Right lobe of liver (tissue), 4 donors: ENCODE results near the gene ALDH1A1.

ENCODE experiments used
- POLR2A ChIP-seq: fragments of 450-650 bp; IDR thresholded peaks from one replicate; pipeline ENCODE4 v1.6.1; 2017; ENCODE audit warnings: antibody characterized with exemption, mild to moderate bottlenecking
- TF ChIP-seq, protein P1 (sequence below), 4 donors: fragments of 200-600 bp in 3 of 4; fragments of 450-650 bp in 1 of 4; IDR thresholded peaks; one replicate each; pipeline versions ENCODE4 v1.5.1 to v1.8.0; 2016 to 2022; ENCODE audit warnings: antibody characterized with exemption in 4 of 4, mild to moderate bottlenecking in 2 of 4
- donor health status: DM: no; HTN: no; CAD: no.
- donor health status: DM: no; HTN: no; CAD: no.
- donor health status: DM: no; HTN: yes; CAD: no.

DNA sequence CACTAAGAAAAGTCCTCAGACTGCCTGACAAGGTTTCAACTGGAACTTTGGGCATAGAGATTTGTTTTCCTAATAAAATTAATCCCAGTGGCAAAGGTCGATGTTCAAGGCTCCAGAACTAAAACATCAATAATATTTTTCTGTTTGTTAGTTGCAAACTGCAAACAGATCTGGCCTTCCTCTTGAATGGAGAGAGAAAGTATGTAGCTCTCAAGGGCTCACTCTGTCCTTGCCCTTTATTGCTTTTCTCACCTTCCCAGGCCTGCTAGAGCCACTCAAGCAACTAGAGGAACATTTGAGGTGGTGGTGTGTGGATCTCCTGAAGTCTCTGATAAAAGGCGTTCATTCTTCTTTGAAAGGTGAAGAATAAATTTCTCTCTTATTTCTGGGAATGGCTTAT lies 16.6 kb downstream of the ALDH1A1 start:
- TF ChIP-seq, protein P1, sequence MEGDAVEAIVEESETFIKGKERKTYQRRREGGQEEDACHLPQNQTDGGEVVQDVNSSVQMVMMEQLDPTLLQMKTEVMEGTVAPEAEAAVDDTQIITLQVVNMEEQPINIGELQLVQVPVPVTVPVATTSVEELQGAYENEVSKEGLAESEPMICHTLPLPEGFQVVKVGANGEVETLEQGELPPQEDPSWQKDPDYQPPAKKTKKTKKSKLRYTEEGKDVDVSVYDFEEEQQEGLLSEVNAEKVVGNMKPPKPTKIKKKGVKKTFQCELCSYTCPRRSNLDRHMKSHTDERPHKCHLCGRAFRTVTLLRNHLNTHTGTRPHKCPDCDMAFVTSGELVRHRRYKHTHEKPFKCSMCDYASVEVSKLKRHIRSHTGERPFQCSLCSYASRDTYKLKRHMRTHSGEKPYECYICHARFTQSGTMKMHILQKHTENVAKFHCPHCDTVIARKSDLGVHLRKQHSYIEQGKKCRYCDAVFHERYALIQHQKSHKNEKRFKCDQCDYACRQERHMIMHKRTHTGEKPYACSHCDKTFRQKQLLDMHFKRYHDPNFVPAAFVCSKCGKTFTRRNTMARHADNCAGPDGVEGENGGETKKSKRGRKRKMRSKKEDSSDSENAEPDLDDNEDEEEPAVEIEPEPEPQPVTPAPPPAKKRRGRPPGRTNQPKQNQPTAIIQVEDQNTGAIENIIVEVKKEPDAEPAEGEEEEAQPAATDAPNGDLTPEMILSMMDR (IDR thresholded peaks at IDR 0.05) = no peak
- no peak for TF ChIP-seq POLR2A
